CD4-positive, alpha-beta T cell treated with Interleukin-21 for 1 hour (primary cell): ENCODE data around the gene NME9.

ENCODE experiments used
- DNase-seq: peaks from one replicate; pipeline ENCODE4 v3.0.0-alpha.2; 2020

NME9 gene

GRCh38 chr3:138361561-138361971 is 31.9 kb upstream of the NME9 start:
- DNase-seq: no peak

- no peak for DNase-seq
These were observed 31.3 kb upstream of the NME9 start for GRCh38 chr3:138360869-138361525.

DNA sequence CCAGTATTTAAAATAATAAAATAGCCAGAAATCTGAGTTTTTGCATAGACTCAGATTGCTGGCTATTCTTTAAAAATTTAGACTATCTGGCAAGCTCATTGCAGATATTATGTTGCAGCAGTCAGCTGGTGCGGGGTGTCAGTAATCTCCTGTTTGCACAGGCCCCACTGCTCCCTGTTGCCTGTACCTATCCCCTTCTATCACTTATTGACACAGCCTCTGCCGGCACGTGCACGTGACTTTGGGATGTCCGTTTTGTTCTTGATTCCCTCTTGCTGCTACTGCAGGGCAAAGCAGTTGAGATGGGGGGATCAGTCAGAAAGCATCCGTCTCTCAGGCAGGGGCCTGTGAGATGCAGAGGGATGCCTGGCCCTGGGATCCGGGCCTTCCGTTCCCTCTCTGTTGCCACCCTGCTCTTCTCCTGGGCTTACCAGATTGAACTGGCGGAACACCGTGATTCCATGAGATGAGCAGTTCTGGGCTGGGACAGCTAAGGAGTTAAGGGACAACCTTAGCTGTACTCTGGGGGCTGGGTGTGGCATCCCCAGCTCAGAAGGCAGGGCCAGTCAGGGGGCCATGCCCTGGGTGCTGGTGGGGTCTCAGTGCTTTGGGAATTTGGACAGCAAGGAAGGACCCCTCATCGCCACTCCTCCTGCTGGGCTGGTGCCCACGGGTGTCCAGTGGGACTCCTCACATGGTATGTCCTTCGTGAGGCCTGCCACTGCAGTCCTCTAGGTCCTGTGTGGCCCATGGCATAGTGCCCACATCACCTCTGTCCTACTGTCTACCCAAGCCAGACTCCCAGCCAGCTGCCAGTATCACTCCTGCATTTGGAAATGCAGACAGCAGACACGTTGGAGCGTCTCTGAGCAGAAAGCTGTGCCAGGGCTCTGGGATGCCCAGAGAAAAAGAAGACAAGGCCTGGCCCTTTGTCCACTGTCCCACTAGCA is 30.5 kb upstream of the NME9 start:
- DNase-seq: no peak

- no peak for DNase-seq
These were observed 29.7 kb upstream of the NME9 start for GRCh38 chr3:138359148-138359918.

DNA sequence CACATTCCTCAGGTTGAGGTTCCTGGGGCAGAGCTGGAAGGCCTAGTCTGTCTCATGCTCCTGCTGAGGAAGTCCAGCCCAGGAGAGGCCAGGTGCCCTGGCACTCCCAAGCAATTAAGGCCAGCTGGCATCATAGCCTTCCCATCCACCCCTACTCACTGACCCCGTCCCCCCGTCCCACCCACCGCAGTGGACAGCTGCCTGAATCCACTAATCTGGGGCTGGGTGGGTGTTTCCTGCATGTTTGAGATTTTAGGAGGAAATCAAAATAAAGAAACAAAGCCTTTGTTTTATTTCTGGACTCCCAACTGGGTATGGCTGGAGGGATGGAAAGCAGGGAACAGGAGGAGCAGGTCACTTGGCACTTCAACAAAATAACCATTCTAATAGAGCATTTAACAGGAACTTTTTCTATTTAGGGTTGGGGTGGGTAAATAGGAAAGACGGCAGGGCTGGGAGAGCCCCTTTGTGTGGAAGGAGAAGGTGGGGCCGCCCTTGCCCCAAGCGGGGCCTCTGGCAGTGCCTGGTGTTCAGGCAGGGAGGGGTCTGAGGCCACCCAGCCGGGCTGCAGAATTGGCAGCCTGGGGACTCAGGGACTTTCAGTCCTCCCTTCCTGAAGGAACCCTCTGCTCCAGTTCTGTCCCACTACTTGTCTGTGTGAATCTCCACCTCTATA is 27.2 kb upstream of the NME9 start:
- no peak for DNase-seq

DNA sequence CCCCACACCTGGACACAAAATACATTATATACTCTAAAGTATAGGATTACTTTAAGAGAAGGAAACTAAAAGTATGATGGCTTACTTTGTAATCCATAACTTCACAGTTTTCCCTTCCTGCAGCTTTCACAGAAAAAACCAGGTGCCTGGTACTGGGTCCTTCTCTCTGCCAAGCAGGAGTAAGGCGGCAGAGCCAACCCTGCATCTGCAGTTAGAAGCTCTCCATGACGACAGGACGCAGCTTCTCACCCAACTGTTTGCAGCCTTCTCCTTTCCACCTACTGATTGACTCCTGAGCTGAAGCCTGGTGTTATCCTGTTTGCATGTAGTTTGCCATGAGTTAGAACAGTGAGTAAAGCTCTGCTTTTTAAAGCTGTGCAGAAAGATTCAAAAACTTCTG is 25.4 kb upstream of the NME9 start:
- no peak for DNase-seq

GRCh38 chr3:138354376-138354775 is 24.7 kb upstream of the NME9 start:
- DNase-seq: no peak

DNA sequence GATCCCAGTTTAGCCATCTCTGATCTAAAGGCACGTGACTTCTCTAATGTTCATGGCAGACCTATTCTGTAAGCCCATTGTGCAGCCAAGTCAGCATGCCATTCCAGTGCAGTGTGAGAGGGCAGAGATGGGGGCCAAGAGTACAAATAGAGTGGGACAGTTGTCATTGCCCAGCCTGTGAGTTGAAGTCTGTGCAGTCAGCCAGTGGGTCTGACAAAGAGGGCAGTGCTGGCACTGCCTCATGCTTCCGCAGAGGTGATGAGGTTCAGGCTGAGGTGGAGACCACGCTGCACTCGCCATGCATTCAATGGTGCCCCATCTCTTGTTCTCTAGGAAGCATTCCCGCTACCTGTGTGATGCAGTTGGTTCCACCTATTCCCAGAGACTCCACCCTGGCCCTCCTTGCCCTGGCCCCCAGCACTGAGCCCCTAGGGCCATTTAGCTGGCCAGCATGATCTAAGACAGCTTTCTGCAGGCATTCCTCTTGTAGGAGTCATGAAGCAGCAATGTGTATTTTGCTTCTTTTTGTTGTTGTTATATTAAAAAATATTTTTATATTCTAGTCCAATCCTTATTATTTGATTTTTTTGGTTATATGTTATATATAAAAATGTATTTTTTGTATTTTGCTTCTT is 22.4 kb upstream of the NME9 start:
- no peak for DNase-seq

- no peak for DNase-seq
These were observed 21.5 kb upstream of the NME9 start for GRCh38 chr3:138351151-138351550.

DNA sequence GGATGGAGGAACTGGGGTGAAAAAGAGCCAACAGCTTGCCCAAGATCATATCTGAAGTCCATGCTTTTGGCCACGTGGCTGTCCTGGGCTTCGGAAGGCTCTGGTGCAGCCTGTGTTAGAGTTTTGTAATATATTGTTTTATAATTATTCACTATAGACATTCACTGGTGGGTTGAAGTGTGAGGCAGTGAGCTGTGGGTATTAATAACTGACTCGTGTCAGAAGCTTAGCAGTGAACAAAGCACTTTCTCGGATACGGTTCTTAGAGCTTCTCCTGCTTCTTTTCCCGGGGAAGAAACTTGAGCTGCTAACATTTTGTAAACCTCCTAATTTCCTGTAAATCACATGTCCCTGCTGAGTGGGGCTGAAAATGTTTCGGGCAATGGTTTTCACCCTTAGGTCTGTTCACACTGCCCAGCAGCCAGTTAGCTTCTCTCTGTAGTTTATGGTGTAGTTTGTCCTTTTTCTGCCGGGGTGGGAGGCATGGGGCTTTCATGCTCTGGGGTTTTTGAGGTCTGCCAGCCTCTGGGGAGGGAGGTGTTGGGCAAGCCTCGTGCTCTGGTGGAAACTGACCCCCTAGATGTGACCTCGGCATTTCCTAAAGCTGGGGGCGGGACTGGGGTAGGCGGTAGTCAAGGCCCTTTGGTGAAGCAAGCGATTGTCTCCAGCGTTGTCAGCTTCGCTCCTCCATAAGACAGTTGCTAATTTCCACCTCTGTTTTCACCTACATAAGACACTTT is 20.4 kb upstream of the NME9 start:
- DNase-seq: no peak

DNA sequence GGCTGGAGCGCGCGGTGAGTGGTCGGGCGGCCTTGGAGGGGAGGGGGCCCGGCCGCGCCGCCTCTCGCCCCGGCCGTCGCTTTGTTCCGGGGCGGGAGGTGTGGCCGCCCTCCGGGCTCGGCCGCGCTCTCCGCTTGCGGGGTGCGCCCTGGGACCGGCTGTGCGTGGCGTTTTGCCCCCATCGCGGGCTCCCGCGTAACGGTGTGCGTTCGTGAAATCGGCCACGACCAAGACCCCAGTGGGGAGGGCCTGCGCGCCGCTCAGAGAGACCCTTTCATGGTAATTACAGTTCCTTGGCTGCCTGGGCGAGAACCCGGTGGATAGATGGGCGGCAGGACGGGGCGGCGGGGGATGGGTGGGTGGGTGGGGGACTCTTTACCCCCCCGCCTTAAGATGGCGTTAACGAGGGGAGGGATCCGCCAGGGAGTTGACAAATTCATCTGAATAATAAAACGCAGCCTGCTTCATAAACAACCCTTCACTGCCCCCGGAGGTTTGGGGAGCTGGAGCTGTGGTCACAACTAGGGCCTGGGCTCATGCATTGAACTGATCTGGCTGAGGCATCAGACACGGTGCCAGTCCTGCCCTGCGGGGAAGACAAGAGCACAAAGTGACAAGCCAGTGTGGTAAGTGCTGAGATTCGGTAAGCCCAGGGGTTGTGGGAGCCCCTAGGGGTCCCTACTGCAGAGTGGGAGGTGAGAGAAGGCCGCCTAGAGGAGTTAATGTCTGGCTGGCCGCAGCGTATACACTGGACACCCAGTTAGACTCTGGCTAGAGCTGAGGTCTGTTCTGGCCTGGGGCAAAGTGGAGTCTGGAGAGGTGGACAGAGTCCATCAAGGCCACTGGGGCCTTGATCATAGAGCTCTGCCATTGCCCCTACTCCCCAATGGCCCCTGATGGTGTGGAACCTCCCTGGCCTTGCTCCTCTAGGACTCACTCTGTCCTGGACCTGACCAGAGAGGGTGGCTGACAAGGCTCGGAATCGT is 19.4 kb upstream of the NME9 start:
- DNase-seq: no peak

GRCh38 chr3:138347960-138348753 is 18.5 kb upstream of the NME9 start, which contains the start of gene MRAS:
Gene MRAS (plus strand): TSS chr3:138348579. CDS start chr3:138372884, 24,305 bp downstream.
- DNase-seq: peak; percentile 19

DNA sequence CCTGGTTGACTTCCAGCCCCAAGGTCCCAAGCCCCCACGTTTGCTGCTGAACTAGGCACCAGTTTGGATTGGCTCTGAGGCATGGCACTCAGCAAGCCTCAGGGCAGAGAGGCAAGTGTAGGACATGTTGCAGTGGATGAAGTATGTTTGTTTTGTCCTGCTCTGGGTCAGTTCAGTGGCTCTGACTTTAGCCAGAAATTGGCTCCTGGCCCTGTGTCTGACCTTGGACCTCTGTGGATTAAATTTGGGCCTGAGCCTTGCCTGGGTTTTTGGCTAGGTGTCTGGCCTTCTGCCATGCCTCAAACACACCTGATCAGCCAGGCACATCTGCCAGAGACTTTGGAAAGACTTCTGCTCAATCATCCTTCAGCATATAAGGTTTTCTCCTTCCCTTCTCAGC is 15.1 kb upstream of the NME9 start:
- no peak for DNase-seq

GRCh38 chr3:138340511-138340910 is 10.9 kb upstream of the NME9 start:
- DNase-seq: no peak

GRCh38 chr3:138338811-138339210 is 9.2 kb upstream of the NME9 start:
- DNase-seq: no peak

DNA sequence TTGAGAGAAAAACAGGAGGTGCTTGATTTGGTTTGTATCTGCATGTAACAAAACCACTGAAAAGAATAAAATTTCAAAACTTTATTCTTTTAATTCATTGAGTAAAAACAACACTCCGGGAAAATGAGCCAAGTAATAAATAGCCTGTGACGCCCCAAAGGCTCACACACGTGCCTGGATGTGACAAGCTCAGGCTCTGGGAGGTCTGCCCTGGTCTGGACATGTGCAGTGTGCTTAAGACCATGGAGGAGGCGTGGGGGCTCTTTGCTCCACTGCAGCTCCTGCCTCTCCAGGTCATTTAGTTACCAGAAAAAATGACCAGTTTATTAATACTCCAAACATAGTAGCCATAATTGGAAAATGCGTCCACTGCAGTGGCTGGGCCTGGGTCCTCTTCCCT is 8.6 kb upstream of the NME9 start:
- DNase-seq: no peak

- DNase-seq: no peak
These were observed 6.9 kb upstream of the NME9 start for GRCh38 chr3:138336454-138336999.

GRCh38 chr3:138334608-138335007 is 5.0 kb upstream of the NME9 start:
- DNase-seq: no peak

DNA sequence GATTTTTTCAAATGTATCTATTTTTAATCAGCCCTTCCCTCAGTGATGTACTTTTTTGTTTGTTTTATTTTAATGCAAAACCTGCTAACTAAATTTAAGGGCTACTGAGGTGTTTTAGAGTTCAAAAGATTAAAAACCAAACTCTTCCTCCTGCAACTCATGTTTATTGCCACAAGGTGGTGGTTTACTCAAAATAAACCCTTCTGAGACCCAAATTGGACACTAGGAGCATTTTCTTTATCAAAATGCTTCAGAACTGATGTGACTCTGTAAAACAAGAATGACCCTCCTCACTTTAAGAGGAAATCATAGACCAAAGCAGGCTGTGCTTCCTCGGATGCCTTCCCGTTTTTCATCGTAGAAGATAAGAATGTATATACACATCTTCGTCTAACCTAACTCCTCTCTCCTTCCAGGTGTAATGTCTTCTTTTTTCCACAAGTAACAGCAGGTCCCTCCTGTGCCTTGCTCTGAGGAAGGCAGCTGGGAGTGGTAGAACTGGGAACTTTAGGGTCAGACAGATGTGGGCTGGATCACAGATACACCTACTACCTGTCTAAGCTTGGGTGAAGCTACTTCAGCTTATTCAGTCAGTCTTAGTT is 2.9 kb upstream of the NME9 start:
- DNase-seq: peak; percentile 44
